ENCODE data around the gene MUC20.
"Not testable (repeated sequence)": the region's sequence is repeated elsewhere in the genome, so short reads cannot be mapped to it uniquely, and the experiment has no call there.

- not testable (repeated sequence) for TF ChIP-seq CTCF (conservative IDR thresholded peaks at IDR 0.05); EZH2 (IDR thresholded peaks at IDR 0.05; ENCODE audit: low read depth)
These were observed 36.9 kb upstream of the MUC20 start for GRCh38 chr3:195683722-195684526.
